ENCODE results near the gene SH3GL3.

- TF ChIP-seq CTCF (IDR thresholded peaks at IDR 0.05) (no peak), ZFX (IDR thresholded peaks at IDR 0.05; ENCODE audit: borderline replicate concordance) (no peak)
These were observed 28.9 kb downstream of the SH3GL3 start for GRCh38 chr15:83476066-83476465.

Data from 22Rv1 (cell line).